ENCODE results near the gene PEX10.

- TF ChIP-seq CTCF (conservative IDR thresholded peaks at IDR 0.05 in 1 of 2, IDR thresholded peaks at IDR 0.05 in 1 of 2; ENCODE audit: extremely low read depth in 1 of 2, insufficient read depth in 1 of 2, low read depth in 1 of 2, low read length in 2 of 2), result no peak
- TF ChIP-seq EZH2 (IDR thresholded peaks at IDR 0.05; ENCODE audit: borderline replicate concordance, low read length), result no peak
Measured at GRCh38 chr1:2399890-2400575, 12.3 kb downstream of the PEX10 start.

Measured in mammary epithelial cell (primary cell).